Right renal cortex interstitium (tissue), 3 donors: ENCODE data around the gene GRB10. TPM values are rescaled to one million over a fixed set of nuclear protein-coding genes. Genes with fewer than 3 reads are reported as not detected.

ENCODE experiments used
- DNase-seq, 3 donors: peaks; one replicate each; pipeline ENCODE4 v3.0.0-alpha.2; 2013; ENCODE audit warnings: low read depth in 3 of 3, low spot score in 2 of 3
- polyA plus RNA-seq, 3 donors: library from polyadenylated mRNA; unstranded; fragments of 120-200 nt; gene quantifications; one replicate each; pipeline ENCODE4 v1.2.1, GENCODE V29; 2013; ENCODE audit not compliant: insufficient read length in 3 of 3

GRB10 gene
- polyA plus RNA-seq, 3 donors, result 25.4 to 33.5 (median 29.4) TPM

DNA sequence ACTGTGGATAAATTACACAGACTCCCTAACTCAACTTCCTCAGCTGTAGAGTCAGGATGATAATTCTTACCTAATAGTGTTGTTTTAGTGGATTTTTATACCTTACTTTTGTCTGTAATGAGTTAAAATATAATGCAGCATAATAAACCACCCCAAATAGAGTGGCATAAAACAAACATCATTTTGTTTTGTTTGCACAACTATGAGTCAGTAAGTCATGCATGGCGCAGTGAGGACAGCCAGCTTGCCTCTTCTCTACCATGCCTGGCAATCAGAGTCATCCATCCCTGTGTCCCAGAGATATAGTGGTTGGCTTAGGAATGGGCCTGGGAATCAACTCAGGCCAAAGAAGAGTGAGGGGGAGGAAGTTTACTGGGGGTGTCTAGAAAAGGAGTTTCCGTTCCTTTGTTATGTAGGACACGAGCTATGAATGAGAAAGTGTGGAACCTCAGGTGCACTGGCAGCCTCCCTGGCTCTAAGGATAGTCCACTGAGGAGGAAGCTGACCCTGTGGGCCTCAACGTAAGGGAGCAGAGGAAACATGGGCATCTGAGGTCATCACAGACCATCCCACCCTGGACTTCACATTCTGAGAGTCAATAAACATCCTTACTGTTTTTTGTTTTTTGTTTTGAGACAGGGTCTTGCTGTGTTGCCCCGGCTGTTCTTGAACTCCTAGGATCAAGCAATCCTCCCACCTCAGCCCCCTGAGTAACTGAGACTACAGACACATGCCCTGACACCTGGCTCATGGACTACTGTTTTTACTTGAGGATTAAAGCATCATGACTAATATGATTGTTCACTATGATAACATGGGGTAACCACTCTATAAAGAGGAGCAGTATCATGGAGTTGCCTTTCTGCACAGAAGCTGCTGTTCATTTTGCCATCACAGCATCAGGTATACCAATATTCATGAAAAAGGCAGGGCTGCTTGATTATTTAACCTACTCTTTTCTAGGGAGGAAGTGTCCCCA lies 21.0 kb upstream of the GRB10 start:
- no peak for DNase-seq

DNA sequence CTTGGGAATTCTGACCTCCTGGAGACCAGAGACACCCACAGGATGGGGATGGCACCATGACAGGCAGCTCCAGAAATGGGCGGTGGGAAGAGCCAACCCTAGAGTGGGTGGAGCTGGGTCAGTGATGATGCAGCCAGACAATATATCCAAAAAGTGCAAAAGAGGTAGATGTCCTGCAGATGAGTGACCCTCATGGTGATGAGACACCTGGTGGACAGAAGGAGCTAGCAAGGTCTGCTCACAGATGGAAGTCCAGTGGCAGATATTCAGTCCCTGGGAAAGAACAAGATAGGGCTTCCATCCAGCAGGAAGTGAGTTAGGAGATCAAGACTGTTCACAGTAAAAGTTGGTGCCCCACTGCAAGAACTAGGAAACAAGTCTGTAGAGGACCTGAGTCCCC lies 19.2 kb upstream of the GRB10 start:
- no peak for DNase-seq

- no peak for DNase-seq
Measured at GRCh38 chr7:50799873-50800272, 17.2 kb upstream of the GRB10 start.

- DNase-seq, result no peak
Measured at GRCh38 chr7:50798126-50798525, 15.4 kb upstream of the GRB10 start.

GRCh38 chr7:50795831-50796230 lies 13.1 kb upstream of the GRB10 start:
- DNase-seq, result no peak

GRCh38 chr7:50795253-50795652 lies 12.6 kb upstream of the GRB10 start:
- DNase-seq, result no peak

GRCh38 chr7:50793947-50794570 lies 11.4 kb upstream of the GRB10 start:
- no peak for DNase-seq

GRCh38 chr7:50793120-50793946 lies 10.6 kb upstream of the GRB10 start:
- DNase-seq, result no peak

DNA sequence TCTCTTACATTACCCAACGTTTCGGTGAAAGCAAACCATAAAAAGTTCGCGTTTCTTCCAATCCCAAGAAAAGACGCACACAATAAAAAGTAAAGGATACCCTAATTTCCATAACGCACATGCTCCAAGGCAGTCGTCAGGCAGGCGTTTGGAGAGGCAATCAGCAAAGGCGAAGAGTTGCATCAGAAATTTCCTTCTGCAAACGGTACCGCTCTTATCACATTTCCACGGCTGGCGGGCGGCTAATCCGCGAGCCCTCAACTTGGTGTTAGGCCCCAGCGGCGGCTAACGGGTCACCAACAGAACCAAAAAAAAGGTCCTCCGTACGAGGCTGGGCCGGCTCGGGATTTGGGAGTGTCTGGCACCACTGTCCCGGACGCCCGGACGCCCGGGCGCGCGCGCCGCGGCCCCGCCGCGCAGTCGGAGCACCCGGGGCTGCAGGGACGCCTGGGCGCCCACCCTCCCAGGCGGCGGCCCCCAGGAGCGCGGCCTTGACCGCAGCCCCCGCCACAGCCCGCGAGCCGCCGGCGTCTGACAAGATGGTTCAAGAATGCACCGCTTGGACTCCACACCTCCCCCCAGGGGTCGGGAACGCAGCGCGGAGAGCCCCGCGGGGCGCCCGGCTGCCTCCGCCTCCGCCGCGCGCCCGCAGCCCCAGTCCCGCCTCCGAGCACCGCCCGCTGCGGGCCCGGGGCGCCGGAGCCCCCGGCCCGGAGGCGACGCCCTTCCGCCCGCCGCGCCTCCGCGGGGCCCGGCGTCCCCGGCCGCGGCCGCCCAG lies 9.8 kb upstream of the GRB10 start:
- no peak for DNase-seq

GRCh38 chr7:50791938-50792341 lies 9.2 kb upstream of the GRB10 start:
- no peak for DNase-seq

DNA sequence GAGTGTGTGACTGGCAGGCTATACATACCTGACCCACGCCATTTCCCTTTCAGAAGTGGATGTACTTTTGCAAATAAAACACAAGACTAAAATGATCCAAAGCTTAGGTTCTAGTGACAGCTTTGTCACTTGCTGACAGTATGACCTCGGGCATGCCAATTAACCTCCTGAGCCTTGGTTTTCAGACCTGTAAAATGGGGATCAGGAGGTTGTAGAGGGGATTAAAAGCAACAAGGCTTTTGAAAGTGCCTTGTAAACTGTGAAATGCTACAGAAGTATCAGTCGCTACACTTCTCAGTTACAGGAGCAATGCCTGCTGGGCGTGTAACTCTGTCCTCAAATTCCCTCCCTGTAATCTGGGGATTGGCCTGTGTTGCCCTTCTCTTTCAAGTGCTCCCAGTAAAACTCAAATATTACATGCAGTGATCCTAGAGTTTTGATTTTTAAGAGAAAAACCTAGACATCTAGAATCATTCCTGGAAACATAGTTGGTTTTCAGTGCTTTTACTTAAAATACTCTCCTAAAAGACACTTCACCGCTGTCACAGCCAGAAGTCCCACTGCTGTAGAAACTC lies 8.8 kb upstream of the GRB10 start:
- DNase-seq, result no peak

GRCh38 chr7:50790381-50790780 lies 7.7 kb upstream of the GRB10 start:
- DNase-seq, result no peak

DNA sequence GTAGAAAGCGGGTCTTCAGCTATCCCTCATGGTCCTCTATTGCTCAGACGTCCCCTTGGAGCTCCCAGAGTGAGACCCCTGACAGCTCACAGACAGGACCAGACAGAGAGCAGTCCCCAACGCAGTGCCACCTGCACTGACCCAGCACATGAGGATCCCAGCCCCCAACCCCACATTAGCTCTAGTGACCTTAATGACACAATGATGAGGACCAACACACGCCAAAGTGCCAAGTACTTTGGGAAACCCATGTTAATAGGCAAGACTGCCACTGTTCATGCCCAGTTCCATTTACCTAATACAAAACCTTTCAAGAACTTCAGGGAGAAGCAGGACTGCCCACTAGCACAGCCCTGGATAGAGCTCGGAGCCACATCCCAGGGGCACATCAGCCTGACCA lies 5.7 kb upstream of the GRB10 start:
- DNase-seq, result no peak

DNA sequence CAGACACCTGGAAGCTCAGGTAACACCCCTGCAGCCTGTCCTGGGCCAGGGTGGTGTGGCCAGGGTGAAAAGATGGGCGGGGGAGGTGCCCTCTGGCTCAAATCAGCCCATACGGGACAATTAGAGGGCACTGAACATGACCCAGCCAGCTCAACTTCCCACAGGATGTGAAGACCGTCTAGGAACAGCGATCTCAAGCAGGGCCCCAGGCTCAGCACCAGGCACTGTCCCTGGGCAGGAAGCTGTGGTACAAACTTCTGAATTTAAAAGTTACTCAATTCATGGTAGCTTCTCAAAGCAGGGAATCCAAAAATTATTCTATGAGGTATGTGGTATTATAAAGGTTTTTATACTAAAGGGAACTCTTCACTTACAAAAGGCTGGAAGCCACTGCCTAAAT lies 5.1 kb upstream of the GRB10 start:
- DNase-seq, result no peak

- DNase-seq, result no peak
Measured at GRCh38 chr7:50785346-50785745, 2.6 kb upstream of the GRB10 start.

DNA sequence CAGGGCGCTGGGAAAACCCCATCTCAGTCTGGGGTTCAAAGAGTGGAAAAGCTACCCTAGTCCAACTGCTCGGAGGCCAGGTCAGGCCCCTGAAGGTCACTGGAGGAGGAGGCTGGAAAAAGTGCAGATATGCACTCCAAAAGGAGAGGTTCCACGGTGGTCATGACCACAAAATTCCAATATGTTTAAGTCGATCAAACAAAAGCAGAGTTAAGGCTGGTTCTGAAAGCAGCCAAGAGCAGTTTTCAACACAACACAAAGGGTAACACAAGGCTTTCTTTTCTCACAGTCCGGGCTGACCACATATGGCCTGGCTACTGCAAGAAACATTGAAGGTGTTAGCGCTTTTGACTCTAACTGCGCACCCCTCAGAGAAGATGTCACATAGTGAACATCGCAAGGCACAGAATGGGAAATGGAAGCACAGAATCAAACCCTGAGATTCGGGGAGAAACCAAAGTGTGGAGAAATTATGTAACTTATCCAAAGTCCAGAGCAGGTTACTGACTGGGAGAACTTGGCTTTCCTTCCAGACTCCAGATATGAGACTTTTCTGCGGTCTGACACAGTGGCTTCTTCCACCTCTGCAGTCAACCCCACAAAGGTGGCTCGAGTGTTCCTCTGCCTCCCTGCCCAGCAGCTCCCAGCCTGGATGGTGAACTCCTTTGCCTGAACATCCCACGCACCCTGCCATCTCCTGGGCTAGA lies 1.3 kb upstream of the GRB10 start:
- DNase-seq, result no peak

- DNase-seq, result no peak
Measured at GRCh38 chr7:50783303-50783702, 607 bp upstream of the GRB10 start.

DNA sequence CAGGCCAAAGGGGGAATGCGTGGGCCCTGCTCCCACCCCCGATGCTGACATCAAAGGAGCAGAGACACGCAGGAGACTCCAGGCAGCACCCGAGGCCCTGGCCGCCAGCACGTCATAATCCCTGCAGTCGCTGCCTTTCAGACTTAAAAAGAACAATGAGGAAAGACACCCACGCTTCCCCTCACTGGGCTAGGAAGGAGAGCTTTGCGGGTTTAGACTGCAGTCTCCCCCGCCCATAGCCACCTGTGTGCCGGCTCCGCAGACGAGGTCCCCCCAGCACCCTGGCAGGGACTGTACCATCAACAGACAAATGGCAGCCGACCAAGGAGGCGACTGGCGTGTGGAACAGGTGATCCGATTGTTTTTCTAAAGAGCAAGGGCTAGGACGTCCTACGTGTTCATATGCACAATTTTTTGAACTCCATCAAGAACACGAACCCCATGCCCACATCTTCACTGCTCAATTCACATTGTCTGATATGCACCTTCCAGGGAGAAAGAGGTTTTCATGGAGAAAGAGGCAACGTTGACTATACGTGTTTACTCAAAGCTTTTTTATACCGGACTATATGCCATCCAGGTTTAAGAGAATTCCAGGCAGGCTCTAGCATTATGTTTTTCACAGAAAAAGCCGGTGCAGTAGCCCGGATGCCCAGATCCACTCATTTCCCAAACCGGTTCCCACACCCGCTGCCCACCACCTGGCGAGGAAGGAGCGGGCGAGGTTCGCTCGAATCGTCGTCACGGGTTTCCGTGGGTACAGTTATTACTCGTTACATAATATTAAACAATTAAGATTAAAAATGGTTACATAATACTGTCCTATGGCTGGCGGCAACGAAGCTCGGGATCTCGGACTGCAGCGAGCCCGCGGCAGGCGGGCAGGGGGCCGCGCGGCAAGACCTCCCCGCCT lies 1.1 kb downstream of the GRB10 start:
- DNase-seq, result no peak
